Measurements from ENCODE around the gene C1GALT1. TPM values are rescaled to one million over a fixed set of nuclear protein-coding genes. Genes with fewer than 3 reads are reported as not detected.
A peak's percentile ranks its signal among the peaks of the same experiment; 100 is the strongest.

C1GALT1 gene
- total RNA-seq, 1 experiment from 2014 or later, result 52.2 TPM

DNA sequence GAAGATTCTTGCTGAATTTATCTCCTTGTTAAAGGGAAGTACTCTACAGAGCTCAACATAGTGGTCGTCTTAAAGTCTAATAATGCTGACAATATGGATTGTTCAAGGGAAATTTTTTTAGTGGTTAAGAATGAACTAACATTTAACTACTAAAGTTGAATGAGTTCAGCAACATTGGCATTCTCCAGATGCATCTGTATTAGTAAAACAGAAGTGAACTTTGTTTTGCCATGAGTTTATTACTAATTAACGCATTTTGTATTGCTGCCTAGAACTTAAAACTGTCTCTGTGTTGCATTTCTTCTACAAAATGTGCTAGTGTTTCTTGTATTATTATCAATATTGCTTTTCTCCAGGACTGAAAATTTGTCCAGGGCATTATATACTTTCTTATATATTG is 67.5 kb downstream of the C1GALT1 start:
- no peak overlapping the region for H3K4me3 Mint-ChIP-seq (ENCODE audit: unreplicated experiment)
- CTCF ChIA-PET, result no interaction called here
- intact Hi-C loops (cut with micrococcal nuclease; ENCODE audit: unreplicated experiment), result no loop called here
- no peaks in the 10 kb centered on the region for H3K27me3 Mint-ChIP-seq (ENCODE audit: insufficient read depth, unreplicated experiment)
- Histone ChIP-seq H3K4me1 (peaks cover 7% of the 10 kb centered on the region), H3K9me3 (no peaks in the 10 kb centered on the region), H3K36me3 (ENCODE audit: control insufficient read depth, insufficient read depth, low read length) (no peaks in the 10 kb centered on the region), H3K4me3 (ENCODE audit: low read depth, low read length) (no peak overlapping the region), H3K27me3 (replicated peaks; ENCODE audit: control insufficient read depth, insufficient read depth, low read length) (no peaks in the 10 kb centered on the region)
- peaks cover 16% of the 10 kb centered on the region for H3K4me1 Mint-ChIP-seq (ENCODE audit: low read depth, unreplicated experiment)
- H3K27ac Mint-ChIP-seq (ENCODE audit: unreplicated experiment), result no peak overlapping the region
- H3K9me3 Mint-ChIP-seq (ENCODE audit: unreplicated experiment), result no peaks in the 10 kb centered on the region
- peaks cover 7% of the 10 kb centered on the region for H3K36me3 Mint-ChIP-seq (ENCODE audit: insufficient read depth, unreplicated experiment)
- POLR2A ChIA-PET, result no interaction called here
- DNase-seq, result no peak
- TF ChIP-seq, protein P1, sequence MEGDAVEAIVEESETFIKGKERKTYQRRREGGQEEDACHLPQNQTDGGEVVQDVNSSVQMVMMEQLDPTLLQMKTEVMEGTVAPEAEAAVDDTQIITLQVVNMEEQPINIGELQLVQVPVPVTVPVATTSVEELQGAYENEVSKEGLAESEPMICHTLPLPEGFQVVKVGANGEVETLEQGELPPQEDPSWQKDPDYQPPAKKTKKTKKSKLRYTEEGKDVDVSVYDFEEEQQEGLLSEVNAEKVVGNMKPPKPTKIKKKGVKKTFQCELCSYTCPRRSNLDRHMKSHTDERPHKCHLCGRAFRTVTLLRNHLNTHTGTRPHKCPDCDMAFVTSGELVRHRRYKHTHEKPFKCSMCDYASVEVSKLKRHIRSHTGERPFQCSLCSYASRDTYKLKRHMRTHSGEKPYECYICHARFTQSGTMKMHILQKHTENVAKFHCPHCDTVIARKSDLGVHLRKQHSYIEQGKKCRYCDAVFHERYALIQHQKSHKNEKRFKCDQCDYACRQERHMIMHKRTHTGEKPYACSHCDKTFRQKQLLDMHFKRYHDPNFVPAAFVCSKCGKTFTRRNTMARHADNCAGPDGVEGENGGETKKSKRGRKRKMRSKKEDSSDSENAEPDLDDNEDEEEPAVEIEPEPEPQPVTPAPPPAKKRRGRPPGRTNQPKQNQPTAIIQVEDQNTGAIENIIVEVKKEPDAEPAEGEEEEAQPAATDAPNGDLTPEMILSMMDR (IDR thresholded peaks at IDR 0.05; ENCODE audit: insufficient read depth in 1 of 2, low read depth in 1 of 2, low read length in 1 of 2, severe bottlenecking in 1 of 2, unreplicated experiment in 1 of 2), result no peak
- no TSS peak for BruUV-seq (replicated peaks)

DNA sequence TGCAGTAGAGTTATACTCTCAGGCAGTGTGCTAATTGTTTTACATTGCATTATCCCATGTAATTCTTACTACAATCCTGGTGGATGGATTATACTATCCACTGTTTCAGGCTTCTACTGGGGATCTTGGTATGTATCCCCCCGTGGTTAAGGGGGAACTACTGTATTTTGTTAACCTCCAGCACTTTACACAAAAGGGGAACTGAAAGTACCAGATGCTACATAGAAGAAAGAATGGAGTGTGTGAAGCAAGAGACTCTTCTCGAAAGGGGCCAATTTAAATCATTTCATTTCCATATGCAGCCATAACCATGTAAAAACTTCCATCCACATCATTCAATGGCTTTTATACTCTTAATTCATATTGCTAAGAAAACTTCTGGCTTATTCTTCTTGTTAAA is 69.4 kb downstream of the C1GALT1 start:
- H3K4me3 ChIP-seq (ENCODE audit: low read depth, low read length), result no peak overlapping the region
- H3K4me3 Mint-ChIP-seq (ENCODE audit: unreplicated experiment), result no peak overlapping the region
- no peaks in the 10 kb centered on the region for H3K36me3 ChIP-seq (ENCODE audit: control insufficient read depth, insufficient read depth, low read length)
- peaks cover 11% of the 10 kb centered on the region for H3K36me3 Mint-ChIP-seq (ENCODE audit: insufficient read depth, unreplicated experiment)
- H3K27me3 ChIP-seq (replicated peaks; ENCODE audit: control insufficient read depth, insufficient read depth, low read length), result no peaks in the 10 kb centered on the region
- H3K27me3 Mint-ChIP-seq (ENCODE audit: insufficient read depth, unreplicated experiment), result no peaks in the 10 kb centered on the region
- H3K4me1 Mint-ChIP-seq (ENCODE audit: low read depth, unreplicated experiment), result peaks cover 29% of the 10 kb centered on the region
- TF ChIP-seq, protein P1 (IDR thresholded peaks at IDR 0.05; ENCODE audit: insufficient read depth in 1 of 2, low read depth in 1 of 2, low read length in 1 of 2, severe bottlenecking in 1 of 2, unreplicated experiment in 1 of 2), result no peak
- H3K4me1 ChIP-seq, result peaks cover 13% of the 10 kb centered on the region
- H3K9me3 Mint-ChIP-seq (ENCODE audit: unreplicated experiment), result no peaks in the 10 kb centered on the region
- ChIA-PET POLR2A (no interaction called here), CTCF (no interaction called here)
- no peak overlapping the region for H3K27ac Mint-ChIP-seq (ENCODE audit: unreplicated experiment)
- BruUV-seq (replicated peaks), result no TSS peak
- DNase-seq, result no peak
- intact Hi-C loops (cut with micrococcal nuclease; ENCODE audit: unreplicated experiment), result no loop called here
- no peaks in the 10 kb centered on the region for H3K9me3 ChIP-seq

DNA sequence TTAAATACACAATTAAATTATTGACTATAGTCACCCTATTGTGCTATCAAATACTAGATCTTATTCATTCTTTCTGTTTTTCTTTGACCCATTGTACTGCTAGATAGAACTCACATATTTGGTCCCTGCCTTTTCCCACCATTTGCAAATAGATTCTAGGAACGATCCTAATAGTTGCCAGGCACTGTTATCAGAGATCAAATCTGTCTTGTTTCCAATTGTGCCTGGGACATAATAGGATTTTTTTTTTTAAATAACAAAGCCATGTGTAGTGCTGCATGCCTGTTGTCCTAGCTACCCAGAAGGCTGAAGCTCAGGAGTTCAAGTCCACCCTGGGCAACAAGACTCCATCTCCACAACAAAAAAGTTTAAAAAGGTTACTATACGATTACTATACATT is 72.0 kb downstream of the C1GALT1 start:
- DNase-seq, result no peak
- H3K4me3 Mint-ChIP-seq (ENCODE audit: unreplicated experiment), result no peak overlapping the region
- Histone ChIP-seq H3K9me3 (no peaks in the 10 kb centered on the region), H3K27me3 (replicated peaks; ENCODE audit: control insufficient read depth, insufficient read depth, low read length) (no peaks in the 10 kb centered on the region), H3K4me3 (ENCODE audit: low read depth, low read length) (no peak overlapping the region), H3K4me1 (peaks cover 13% of the 10 kb centered on the region), H3K36me3 (ENCODE audit: control insufficient read depth, insufficient read depth, low read length) (no peaks in the 10 kb centered on the region)
- H3K36me3 Mint-ChIP-seq (ENCODE audit: insufficient read depth, unreplicated experiment), result peaks cover 11% of the 10 kb centered on the region
- no TSS peak for BruUV-seq (replicated peaks)
- no peaks in the 10 kb centered on the region for H3K9me3 Mint-ChIP-seq (ENCODE audit: unreplicated experiment)
- peaks cover 30% of the 10 kb centered on the region for H3K4me1 Mint-ChIP-seq (ENCODE audit: low read depth, unreplicated experiment)
- CTCF ChIA-PET, result interaction anchor here (0.9 kb wide), 1 partner anchor 151 kb away, joined by 8 read pairs; no protein-coding TSS in a partner anchor
- peak overlapping the region; percentile 84 for H3K27ac Mint-ChIP-seq (ENCODE audit: unreplicated experiment)
- POLR2A ChIA-PET, result interaction anchor here (1.2 kb wide), 1 partner anchor 73 kb away, joined by 6 read pairs; no protein-coding TSS in a partner anchor
- intact Hi-C loops (cut with micrococcal nuclease; ENCODE audit: unreplicated experiment), result no loop called here
- no peaks in the 10 kb centered on the region for H3K27me3 Mint-ChIP-seq (ENCODE audit: insufficient read depth, unreplicated experiment)
- TF ChIP-seq, protein P1 (IDR thresholded peaks at IDR 0.05; ENCODE audit: insufficient read depth in 1 of 2, low read depth in 1 of 2, low read length in 1 of 2, severe bottlenecking in 1 of 2, unreplicated experiment in 1 of 2), result no peak

All from Caco-2 (cell line).